GM18519 (cell line): ENCODE results near the gene SH3BP1.
"Not testable (repeated sequence)": the region's sequence is repeated elsewhere in the genome, so short reads cannot be mapped to it uniquely, and the experiment has no call there.

Source experiments
- ATAC-seq: cut with Tn5 transposase; IDR thresholded peaks from one replicate; pipeline ENCODE4 v1.9.1; 2021; ENCODE audit warnings: mild to moderate bottlenecking, moderate library complexity; ENCODE audit not compliant: unreplicated experiment, low FRiP score

Gene SH3BP1

GRCh38 chr22:37656583-37656982 lies 17.1 kb downstream of the SH3BP1 start:
- ATAC-seq: not testable (repeated sequence)

- no peak for ATAC-seq
These were observed 18.2 kb downstream of the SH3BP1 start for GRCh38 chr22:37657590-37658132.

DNA sequence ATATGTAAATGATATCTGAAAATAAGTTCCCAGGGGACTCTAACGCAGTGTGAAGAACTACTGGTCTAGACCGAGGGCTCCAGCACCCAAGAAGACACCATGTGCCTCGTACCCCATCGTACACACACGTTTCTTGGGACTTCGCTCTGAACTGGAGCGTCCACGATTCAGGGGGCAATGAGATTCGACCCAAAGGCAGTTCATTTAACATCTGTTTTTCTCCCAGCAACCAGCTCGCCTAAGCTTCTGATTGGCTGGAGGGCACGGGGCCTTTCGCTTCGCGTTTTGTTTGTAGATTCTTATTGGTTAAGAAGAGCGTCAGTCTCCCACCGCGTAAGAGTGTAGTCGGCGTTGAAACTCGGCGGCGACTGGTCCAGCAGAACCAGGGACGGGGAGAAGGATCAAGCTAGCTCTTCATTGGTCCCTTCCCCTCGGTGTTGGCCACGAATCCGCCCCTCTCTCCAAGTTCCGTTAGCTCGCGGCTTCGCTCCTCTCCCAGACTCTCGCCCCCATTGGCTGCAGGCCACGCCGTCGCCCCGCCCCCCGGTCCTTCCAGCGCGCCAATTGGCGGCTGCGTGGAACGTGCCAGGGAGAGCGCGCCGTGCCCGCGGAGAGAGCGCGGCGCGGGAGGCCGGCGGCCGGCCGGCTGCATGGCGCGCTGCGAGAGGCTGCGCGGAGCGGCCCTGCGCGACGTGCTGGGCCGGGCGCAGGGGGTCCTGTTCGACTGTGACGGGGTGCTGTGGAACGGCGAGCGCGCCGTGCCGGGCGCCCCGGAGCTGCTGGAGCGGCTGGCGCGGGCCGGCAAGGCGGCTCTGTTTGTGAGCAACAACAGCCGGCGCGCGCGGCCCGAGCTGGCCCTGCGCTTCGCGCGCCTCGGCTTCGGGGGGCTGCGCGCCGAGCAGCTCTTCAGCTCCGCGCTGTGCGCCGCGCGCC lies 18.9 kb downstream of the SH3BP1 start, which contains the start of gene PDXP:
TSS of gene PDXP (plus strand) at position 591 of the 933 bp plus-strand sequence. CDS start at position 651, 60 bp downstream.
- ATAC-seq: peak; percentile 47

- peak; percentile 12 for ATAC-seq
These were observed 19.8 kb downstream of the SH3BP1 start for GRCh38 chr22:37659066-37659896.

DNA sequence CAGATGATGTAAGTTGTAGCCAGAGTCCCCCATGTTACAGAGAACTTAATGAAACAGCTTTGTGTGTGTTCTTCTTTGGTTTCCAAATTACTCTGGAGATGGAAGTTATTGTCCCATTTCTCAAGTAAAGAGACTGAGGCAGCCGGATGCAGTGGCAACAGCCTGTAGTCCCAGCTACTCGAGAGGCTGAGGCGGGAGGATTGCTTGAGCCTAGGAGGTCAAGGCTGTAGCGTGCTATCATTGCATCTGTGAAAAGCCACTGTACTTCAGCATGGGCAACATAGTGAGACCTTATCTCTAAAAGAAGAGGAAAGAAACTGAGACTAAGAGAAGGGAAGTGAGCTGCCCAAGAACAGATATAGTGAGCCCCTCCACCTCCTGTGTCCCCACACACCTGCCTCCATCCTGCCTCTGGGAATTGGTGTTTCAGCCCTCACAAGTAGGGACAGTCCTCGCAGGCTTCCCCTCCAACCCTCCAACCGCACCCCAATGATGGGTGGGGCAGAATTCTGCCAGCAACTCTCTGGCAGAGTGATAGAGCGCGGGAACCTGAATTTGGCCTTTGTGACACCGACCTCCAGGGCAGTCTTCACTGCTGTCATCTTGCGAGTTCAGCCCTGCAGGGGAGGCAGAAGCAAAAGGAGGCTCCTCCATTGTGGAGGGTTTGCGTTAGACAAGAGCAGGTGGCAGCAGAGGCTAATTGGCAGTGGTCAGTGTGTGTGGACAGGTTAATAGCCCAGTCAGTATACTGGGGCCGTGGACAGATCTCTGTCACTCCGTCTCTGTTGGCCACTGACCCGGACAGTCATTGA lies 20.6 kb downstream of the SH3BP1 start:
- no peak for ATAC-seq

DNA sequence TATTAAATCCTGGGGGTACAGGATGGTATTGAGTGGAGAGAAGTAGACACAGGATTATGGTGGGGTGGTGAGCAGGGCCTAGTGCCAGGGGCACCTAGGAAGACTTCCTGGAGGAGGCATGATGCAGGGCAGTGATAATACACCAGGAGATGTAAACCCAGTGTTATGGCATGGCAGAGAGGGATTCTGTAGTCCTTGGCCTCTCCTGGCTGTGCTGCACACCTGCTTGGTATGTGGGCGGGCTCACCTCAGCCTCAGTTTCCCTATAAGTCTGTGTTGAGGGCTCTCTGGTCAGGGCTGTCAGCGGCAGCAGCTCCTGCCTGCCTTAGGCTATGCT lies 21.2 kb downstream of the SH3BP1 start:
- no peak for ATAC-seq

DNA sequence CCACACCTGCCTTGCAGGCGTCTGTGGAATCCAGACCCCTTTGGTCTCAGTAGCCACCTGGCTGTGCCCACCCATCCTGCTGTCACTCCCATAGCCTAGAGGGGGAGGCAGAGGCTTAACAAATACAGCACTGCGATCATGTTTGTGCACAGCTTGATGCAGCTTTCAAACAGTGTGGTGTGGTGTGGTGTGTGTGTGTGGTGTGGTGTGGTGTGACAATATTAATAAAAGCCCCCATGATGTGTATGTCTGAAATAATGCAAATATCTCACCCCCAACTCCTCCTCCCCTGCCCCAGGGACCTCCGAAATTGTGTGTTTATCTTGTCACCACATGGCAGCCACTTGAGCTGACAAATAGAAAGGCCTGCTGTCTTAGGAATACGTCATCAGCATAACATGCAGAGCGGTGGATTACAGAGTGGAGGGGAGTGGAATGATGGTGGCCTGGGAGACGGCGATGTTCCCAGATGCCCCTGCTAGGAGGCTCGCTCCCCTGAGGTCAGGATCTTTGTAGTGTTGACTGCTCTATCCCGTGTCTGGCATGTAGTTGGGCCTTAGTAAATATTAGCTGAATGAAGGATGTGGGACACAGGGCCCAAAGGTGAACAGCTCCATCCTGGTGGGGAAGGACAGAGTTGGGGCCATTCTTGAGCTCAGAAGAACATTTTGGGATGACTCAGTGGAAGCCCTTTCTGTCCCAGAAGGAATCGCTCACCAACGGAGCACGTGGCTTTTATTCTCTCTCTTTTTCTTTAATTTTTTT lies 21.9 kb downstream of the SH3BP1 start:
- no peak for ATAC-seq

- no peak for ATAC-seq
These were observed 22.6 kb downstream of the SH3BP1 start for GRCh38 chr22:37662039-37662438.

GRCh38 chr22:37663521-37664140 lies 24.2 kb downstream of the SH3BP1 start:
- ATAC-seq: no peak

DNA sequence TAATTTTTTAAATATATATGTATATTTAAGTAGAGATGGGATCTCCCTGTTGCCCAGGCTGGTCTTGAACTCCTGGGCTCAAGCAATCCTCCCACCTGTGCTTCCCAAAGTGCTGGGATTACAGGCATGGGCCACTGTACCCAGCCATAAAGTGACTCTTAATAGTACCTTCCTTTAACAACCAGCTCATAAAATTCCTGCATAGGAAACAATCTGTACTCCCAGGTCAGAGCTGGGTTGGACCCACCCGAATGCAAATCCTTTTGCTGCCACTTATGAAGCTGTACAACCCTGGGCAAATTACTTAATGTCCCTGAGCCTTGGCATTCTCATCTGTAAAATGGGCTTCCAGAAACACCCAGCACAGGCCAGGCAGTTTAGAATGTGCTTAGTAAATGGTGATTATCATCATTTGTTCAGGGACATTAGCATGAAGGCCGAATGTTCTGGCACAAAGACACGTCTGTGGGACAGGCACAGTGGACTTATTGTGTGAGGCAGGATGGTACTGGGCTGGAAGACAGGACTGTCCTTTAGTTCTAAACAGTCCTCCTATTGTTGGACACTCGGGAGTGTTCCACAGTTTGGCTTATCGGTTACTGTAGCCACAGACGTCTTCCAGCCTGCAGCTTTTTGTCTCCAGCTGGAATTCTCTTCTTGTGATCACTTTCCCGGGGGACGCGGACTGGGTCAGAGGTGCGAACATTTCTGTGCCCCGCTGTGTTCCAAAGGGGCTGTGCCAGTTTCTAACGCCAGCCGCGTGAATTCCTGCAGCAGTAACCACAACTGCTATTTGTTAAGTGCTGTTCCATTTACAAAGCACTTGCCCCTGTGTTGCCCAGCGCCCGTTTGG lies 25.0 kb downstream of the SH3BP1 start:
- no peak for ATAC-seq

- no peak for ATAC-seq
These were observed 26.0 kb downstream of the SH3BP1 start for GRCh38 chr22:37665487-37665886.

DNA sequence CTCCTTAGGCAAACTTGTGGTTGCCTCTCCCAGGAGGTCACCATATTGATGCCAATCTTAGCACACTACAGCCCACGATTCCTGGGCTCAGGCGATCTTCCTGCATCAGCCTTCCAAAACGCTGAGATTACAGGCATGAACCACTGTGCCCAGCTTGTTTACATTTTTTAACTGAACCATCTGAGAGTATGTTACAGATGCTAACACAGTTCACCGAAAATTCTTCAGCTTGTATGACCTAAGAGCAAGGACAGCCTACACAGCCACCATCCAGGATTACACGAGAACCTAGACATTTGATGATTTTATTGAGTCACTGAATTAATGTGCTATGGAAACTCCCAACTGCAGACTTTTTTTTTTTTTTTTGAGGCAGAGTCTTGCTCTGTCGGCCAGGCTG lies 30.1 kb downstream of the SH3BP1 start:
- ATAC-seq: no peak

DNA sequence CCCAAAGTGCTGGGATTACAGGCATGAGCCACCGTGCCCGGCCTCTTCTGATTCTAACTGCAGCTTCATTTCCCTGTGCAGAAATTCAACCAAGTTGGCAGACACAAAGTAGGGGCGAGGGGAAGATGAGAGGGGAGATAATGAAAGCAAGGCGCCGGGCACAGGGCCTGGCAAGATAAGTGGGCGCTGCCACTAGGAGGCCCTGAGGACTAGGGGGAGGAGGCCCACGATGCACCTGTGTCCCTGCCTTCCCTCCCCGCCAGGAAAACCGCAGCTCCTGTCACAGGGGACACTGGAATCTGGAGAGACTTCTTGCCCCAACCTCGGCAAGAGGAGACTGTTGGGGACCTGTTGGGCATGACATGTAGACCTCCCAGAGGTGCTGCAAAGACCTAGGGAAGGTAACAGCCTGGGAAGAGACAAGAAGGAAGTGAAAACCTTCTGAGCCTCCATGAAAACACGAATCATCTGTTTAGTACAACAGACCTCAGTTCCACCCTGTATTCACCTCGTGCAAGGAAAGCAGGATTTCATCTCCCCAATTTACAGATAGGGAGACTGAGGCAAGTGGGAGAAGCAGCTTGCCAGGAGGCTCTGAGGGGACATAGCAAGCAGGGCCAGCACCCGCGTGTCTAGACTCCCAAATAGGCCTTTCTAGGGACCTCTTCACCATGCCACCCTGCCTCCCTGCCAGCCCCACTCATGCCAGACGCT lies 32.9 kb downstream of the SH3BP1 start:
- ATAC-seq: no peak

GRCh38 chr22:37672920-37673455 lies 33.5 kb downstream of the SH3BP1 start:
- ATAC-seq: no peak

DNA sequence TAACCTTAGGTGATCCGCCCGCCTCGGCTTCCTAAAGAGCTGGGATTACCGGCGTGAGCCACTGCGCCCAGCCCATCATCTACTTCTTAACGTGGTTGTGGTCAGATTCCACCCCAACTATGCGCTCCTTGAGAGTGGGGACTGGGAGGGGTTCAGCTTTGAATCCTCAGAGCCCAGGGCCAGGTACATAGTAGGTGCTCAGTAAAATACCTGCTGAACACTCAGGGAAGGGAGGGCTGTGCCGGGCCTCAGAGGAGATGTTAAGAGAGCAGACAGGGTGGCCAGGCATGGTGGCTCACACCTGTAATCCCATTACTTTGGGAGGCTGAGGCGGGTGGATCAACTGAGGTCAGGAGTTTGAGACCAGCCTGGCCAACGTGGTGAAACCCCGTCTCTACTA lies 34.8 kb downstream of the SH3BP1 start:
- no peak for ATAC-seq

DNA sequence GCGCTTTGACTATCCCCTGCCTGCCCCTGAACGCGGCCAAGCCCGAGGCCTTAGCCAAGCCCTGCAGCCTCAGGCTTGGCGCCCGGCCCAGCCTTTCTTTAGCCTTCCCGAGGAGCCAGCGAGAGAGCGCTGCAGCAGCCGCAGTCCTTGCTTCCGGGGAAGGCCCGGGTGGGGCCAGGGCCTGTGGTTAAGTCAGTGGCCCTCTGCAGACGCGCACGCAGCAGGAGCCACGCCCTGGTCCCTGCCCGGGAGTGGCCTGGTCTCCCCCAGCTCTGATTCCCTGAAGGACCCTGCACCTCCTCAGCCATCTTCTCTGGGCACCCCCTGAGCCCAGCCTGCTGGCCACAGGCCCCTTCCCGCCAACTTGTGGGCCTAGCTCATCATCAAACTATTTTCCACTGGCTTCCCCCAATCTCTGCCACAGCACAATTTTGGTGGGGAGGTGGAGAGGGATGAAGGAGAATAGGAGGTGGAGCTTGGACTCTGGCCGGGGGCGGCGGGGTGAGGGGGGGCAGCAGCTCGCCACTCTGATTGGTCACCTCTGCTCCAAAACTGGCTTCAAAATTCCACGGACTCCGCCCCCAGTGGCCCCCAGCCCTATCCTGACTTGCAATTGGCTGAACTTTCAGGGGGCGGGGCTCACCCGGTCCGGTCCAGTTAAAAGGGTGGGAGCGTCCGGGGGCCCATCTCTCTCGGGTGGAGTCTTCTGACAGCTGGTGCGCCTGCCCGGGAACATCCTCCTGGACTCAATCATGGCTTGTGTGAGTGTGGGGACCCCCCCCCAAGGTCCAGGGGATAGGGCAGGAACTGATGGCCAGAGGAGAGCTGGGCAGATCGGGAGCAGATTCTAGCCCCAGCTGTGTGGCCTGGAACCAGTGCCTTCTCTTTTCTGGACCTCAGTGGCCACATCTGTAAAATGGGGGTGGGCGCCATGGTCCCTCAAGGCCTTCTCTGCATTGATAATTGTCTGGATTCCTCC lies 35.8 kb downstream of the SH3BP1 start, which contains the start of gene LGALS1:
TSS of gene LGALS1 (plus strand) at position 686 of the 979 bp plus-strand sequence. CDS start at position 753, 67 bp downstream.
- no peak for ATAC-seq
